T-helper 2 cell treated with Interferon-gamma antibody and Interleukin-4, amounts not matched to agents 100 ng/mL and 5 ng/mL, for 36 hours (primary cell): ENCODE measurements around the gene KCTD12. TPM values are rescaled to one million over a fixed set of nuclear protein-coding genes. Genes with fewer than 3 reads are reported as not detected.

Experiments
- intact Hi-C: fragments of 100-400 bp; cut with micrococcal nuclease; formaldehyde crosslinking; loops from one replicate; pipeline ENCODE4 v1.15.1; 2023
- total RNA-seq: library from RNA; stranded (reverse); gene quantifications from 2 replicates; pipeline ENCODE4 v1.2.3, GENCODE V29; 2022

Gene KCTD12
- total RNA-seq, 1 donor from 2014 or later: 10.3 TPM

GRCh38 chr13:76888421-76888820 is 2.2 kb upstream of the KCTD12 start:
- intact Hi-C loops: loop anchor here (5.0 to 10.0 kb wide), 5 partner anchors 66 to 1564 kb away; no protein-coding TSS in a partner anchor

GRCh38 chr13:76887076-76887563 is 915 bp upstream of the KCTD12 start:
- intact Hi-C loops: loop anchor here (2.0 to 10.0 kb wide), 7 partner anchors 65 to 1562 kb away; partner anchors contain the start of gene SLAIN1

GRCh38 chr13:76886005-76886291 is 257 bp downstream of the KCTD12 start:
- intact Hi-C loops: loop anchor here (1.0 to 10.0 kb wide), 10 partner anchors 64 to 1561 kb away; partner anchors contain the start of genes MYCBP2 and SLAIN1

GRCh38 chr13:76885203-76886004 is 801 bp downstream of the KCTD12 start:
- intact Hi-C loops: loop anchor here (1.0 to 10.0 kb wide), 10 partner anchors 63 to 1561 kb away; partner anchors contain the start of genes MYCBP2 and SLAIN1

- intact Hi-C loops: loop anchor here (5.0 to 10.0 kb wide), 5 partner anchors 63 to 1560 kb away; no protein-coding TSS in a partner anchor
Observed at GRCh38 chr13:76884907-76885202, 1.4 kb downstream of the KCTD12 start.

GRCh38 chr13:76884186-76884906 is 1.9 kb downstream of the KCTD12 start:
- intact Hi-C loops: loop anchor here (10.0 kb wide), 2 partner anchors 590 to 1560 kb away; no protein-coding TSS in a partner anchor

GRCh38 chr13:76883236-76883635 is 3.0 kb downstream of the KCTD12 start:
- intact Hi-C loops: loop anchor here (10.0 kb wide), 2 partner anchors 592 to 1558 kb away; no protein-coding TSS in a partner anchor

GRCh38 chr13:76882431-76882830 is 3.8 kb downstream of the KCTD12 start:
- intact Hi-C loops: loop anchor here (10.0 kb wide), 2 partner anchors 592 to 1558 kb away; no protein-coding TSS in a partner anchor

- intact Hi-C loops: loop anchor here (10.0 kb wide), 2 partner anchors 595 to 1555 kb away; no protein-coding TSS in a partner anchor
Observed at GRCh38 chr13:76879883-76880270, 6.3 kb downstream of the KCTD12 start.

- intact Hi-C loops: no loop called here
Observed at GRCh38 chr13:76879203-76879882, 6.9 kb downstream of the KCTD12 start.

- intact Hi-C loops: no loop called here
Observed at GRCh38 chr13:76878043-76878442, 8.2 kb downstream of the KCTD12 start.

GRCh38 chr13:76875271-76875815 is 10.9 kb downstream of the KCTD12 start:
- intact Hi-C loops: no loop called here

GRCh38 chr13:76874479-76874878 is 11.7 kb downstream of the KCTD12 start:
- intact Hi-C loops: no loop called here

GRCh38 chr13:76873445-76873844 is 12.8 kb downstream of the KCTD12 start:
- intact Hi-C loops: no loop called here

GRCh38 chr13:76872675-76873074 is 13.5 kb downstream of the KCTD12 start:
- intact Hi-C loops: no loop called here

- intact Hi-C loops: no loop called here
Observed at GRCh38 chr13:76871432-76871831, 14.8 kb downstream of the KCTD12 start.

- intact Hi-C loops: no loop called here
Observed at GRCh38 chr13:76868371-76868770, 17.8 kb downstream of the KCTD12 start.

GRCh38 chr13:76865996-76866503 is 20.2 kb downstream of the KCTD12 start:
- intact Hi-C loops: no loop called here

- intact Hi-C loops: no loop called here
Observed at GRCh38 chr13:76865109-76865508, 21.1 kb downstream of the KCTD12 start.

GRCh38 chr13:76864259-76864658 is 21.9 kb downstream of the KCTD12 start:
- intact Hi-C loops: no loop called here

- intact Hi-C loops: no loop called here
Observed at GRCh38 chr13:76863022-76863421, 23.2 kb downstream of the KCTD12 start.
